Measurements from ENCODE around the gene NXN. TPM values are rescaled to one million over a fixed set of nuclear protein-coding genes. Genes with fewer than 3 reads are reported as not detected.
"Not testable (repeated sequence)": the region's sequence is repeated elsewhere in the genome, so short reads cannot be mapped to it uniquely, and the experiment has no call there.

The NXN gene
- total RNA-seq, 1 experiment from 2014 or later: 126 TPM

GRCh38 chr17:788551-788950 lies 191.0 kb downstream of the NXN start:
- peaks cover 7% of the 10 kb centered on the region; the same call in 1 of the 2 replicates for H3K4me1 ChIP-seq (ENCODE audit: control insufficient read depth, insufficient read depth, low read length)
- CTCF ChIA-PET: interaction anchor here (0.8 kb wide), 1 partner anchor 192 kb away, joined by 3 read pairs; no protein-coding TSS in a partner anchor
- in situ Hi-C loops (cut with HindIII; ENCODE audit: low pct_unique_long_range_greater_than_20kb, low sequenced_read_pairs) (no loop called here), intact Hi-C loops (cut with micrococcal nuclease; ENCODE audit: unreplicated experiment) (no loop called here)
- no peak for DNase-seq (ENCODE audit: low read depth, low spot score)
- H3K9me3 ChIP-seq (ENCODE audit: control insufficient read depth, insufficient read depth, low read depth, low read length): no peaks in the 10 kb centered on the region
- no peak for ATAC-seq
- POLR2A ChIA-PET: no interaction called here
- no peaks in the 10 kb centered on the region for H3K27me3 ChIP-seq (ENCODE audit: control insufficient read depth, insufficient read depth, low read length)
- H3K27ac ChIP-seq (ENCODE audit: low read length): no peak overlapping the region
- H3K4me3 ChIP-seq (ENCODE audit: low read depth in 2 of 2, low read length in 2 of 2): no peak overlapping the region
- TF ChIP-seq CTCF (IDR thresholded peaks at IDR 0.05) (no peak), SIN3A (IDR thresholded peaks at IDR 0.05; ENCODE audit: borderline replicate concordance, insufficient read depth, low read depth, low read length) (no peak), TCF7L2 (IDR thresholded peaks at IDR 0.05; ENCODE audit: low read depth, low read length) (no peak), REST (IDR thresholded peaks at IDR 0.05; ENCODE audit: insufficient read depth in 1 of 2, low read depth in 2 of 2, low read length in 1 of 2) (no peak), POLR2AphosphoS5 (IDR thresholded peaks at IDR 0.05; ENCODE audit: low read depth, low read length) (no peak)
- no peaks in the 10 kb centered on the region; the same call in 1 of the 2 replicates for H3K36me3 ChIP-seq (ENCODE audit: control insufficient read depth, insufficient read depth, low read length)
- BruUV-seq (replicated peaks): no TSS peak

GRCh38 chr17:787641-788221 lies 191.8 kb downstream of the NXN start:
- H3K27ac ChIP-seq (ENCODE audit: low read length): no peak overlapping the region
- BruUV-seq (replicated peaks): no TSS peak
- no peak overlapping the region for H3K4me3 ChIP-seq (ENCODE audit: low read depth in 2 of 2, low read length in 2 of 2)
- H3K9me3 ChIP-seq (ENCODE audit: control insufficient read depth, insufficient read depth, low read depth, low read length): no peaks in the 10 kb centered on the region
- TF ChIP-seq TCF7L2 (IDR thresholded peaks at IDR 0.05; ENCODE audit: low read depth, low read length) (no peak), CTCF (IDR thresholded peaks at IDR 0.05) (no peak), REST (IDR thresholded peaks at IDR 0.05; ENCODE audit: insufficient read depth in 1 of 2, low read depth in 2 of 2, low read length in 1 of 2) (no peak)
- POLR2A ChIA-PET: no interaction called here
- CTCF ChIA-PET: no interaction called here
- in situ Hi-C loops (cut with HindIII; ENCODE audit: low pct_unique_long_range_greater_than_20kb, low sequenced_read_pairs) (no loop called here), intact Hi-C loops (cut with micrococcal nuclease; ENCODE audit: unreplicated experiment) (no loop called here)
- no peak for DNase-seq (ENCODE audit: low read depth, low spot score)
- H3K4me1 ChIP-seq (ENCODE audit: control insufficient read depth, insufficient read depth, low read length): peaks cover 8% of the 10 kb centered on the region; the same call in 1 of the 2 replicates
- H3K27me3 ChIP-seq (ENCODE audit: control insufficient read depth, insufficient read depth, low read length): no peaks in the 10 kb centered on the region
- H3K36me3 ChIP-seq (ENCODE audit: control insufficient read depth, insufficient read depth, low read length): no peaks in the 10 kb centered on the region; the same call in none of the 2 replicates
- ATAC-seq: no peak

- H3K4me3 ChIP-seq (ENCODE audit: low read depth in 2 of 2, low read length in 2 of 2); BruUV-seq (replicated peaks); H3K27ac ChIP-seq (ENCODE audit: low read length); intact Hi-C loops (cut with micrococcal nuclease; ENCODE audit: unreplicated experiment); H3K9me3 ChIP-seq (ENCODE audit: control insufficient read depth, insufficient read depth, low read depth, low read length); DNase-seq (ENCODE audit: low read depth, low spot score); H3K27me3 ChIP-seq (ENCODE audit: control insufficient read depth, insufficient read depth, low read length); H3K4me1 ChIP-seq (ENCODE audit: control insufficient read depth, insufficient read depth, low read length); H3K36me3 ChIP-seq (ENCODE audit: control insufficient read depth, insufficient read depth, low read length); in situ Hi-C loops (cut with HindIII; ENCODE audit: low pct_unique_long_range_greater_than_20kb, low sequenced_read_pairs); POLR2A ChIA-PET; ATAC-seq; CTCF ChIA-PET: not testable (repeated sequence)
Observed at GRCh38 chr17:785901-786300, 193.7 kb downstream of the NXN start.

Measured in Panc1 (cell line).